ENCODE results near the gene MRPL37.

Gene MRPL37

GRCh38 chr1:54161495-54162168 is 38.3 kb upstream of the MRPL37 start:
- Histone ChIP-seq H4K20me1 (ENCODE audit: low read depth, low read length) (no peaks in the 10 kb centered on the region), H3K4me2 (ENCODE audit: low read depth, low read length, poor library complexity, severe bottlenecking) (no peak overlapping the region), H3K9me2 (replicated peaks; ENCODE audit: insufficient read depth, low read length) (no peaks in the 10 kb centered on the region), H3K9me3 (ENCODE audit: insufficient read depth, low read length) (no peaks in the 10 kb centered on the region), H3F3A (ENCODE audit: insufficient read depth) (no peaks in the 10 kb centered on the region), H2AFZ (ENCODE audit: low read depth, low read length, severe bottlenecking) (no peak overlapping the region), H3K4me3 (ENCODE audit: insufficient read depth, low read length, poor library complexity, severe bottlenecking) (no peak overlapping the region), H3K27ac (ENCODE audit: low read depth, low read length) (no peak overlapping the region), H3K36me3 (ENCODE audit: low read length) (no peaks in the 10 kb centered on the region), H3K79me2 (ENCODE audit: insufficient read depth, low read length) (no peaks in the 10 kb centered on the region), H3K27me3 (ENCODE audit: low read length) (no peaks in the 10 kb centered on the region), H3K9ac (ENCODE audit: low read length) (no peak overlapping the region)
- TF ChIP-seq, protein P1, sequence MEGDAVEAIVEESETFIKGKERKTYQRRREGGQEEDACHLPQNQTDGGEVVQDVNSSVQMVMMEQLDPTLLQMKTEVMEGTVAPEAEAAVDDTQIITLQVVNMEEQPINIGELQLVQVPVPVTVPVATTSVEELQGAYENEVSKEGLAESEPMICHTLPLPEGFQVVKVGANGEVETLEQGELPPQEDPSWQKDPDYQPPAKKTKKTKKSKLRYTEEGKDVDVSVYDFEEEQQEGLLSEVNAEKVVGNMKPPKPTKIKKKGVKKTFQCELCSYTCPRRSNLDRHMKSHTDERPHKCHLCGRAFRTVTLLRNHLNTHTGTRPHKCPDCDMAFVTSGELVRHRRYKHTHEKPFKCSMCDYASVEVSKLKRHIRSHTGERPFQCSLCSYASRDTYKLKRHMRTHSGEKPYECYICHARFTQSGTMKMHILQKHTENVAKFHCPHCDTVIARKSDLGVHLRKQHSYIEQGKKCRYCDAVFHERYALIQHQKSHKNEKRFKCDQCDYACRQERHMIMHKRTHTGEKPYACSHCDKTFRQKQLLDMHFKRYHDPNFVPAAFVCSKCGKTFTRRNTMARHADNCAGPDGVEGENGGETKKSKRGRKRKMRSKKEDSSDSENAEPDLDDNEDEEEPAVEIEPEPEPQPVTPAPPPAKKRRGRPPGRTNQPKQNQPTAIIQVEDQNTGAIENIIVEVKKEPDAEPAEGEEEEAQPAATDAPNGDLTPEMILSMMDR (IDR thresholded peaks at IDR 0.05; ENCODE audit: insufficient read depth, low read length, poor library complexity, severe bottlenecking) = no peak
- no peak for TF ChIP-seq EZH2phosphoT487 (conservative IDR thresholded peaks at IDR 0.05; ENCODE audit: low read length)

DNA sequence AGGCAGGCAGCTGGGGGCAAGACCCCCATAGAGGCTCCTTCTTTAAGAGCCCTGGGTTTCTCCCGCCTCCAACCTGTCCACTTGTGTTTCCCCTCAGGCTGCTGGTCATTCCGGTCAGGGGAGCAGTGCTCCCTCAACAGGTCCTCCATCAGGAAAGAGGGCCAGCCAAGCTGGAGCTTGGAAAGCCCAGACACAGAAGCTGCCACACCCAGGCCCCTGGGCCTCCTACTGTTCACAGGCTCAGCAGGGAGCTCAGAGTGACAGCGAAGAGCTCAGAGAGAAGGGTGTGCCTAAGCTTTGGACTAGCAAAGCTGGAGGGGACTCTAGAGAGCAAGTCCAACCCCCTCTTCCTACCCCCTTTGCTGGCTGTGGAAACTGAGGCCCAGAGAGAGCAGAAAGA is 36.9 kb upstream of the MRPL37 start:
- H2AFZ ChIP-seq (ENCODE audit: low read depth, low read length, severe bottlenecking) = no peak overlapping the region
- no peak overlapping the region for H3K27ac ChIP-seq (ENCODE audit: low read depth, low read length)
- H3K36me3 ChIP-seq (ENCODE audit: low read length) = no peaks in the 10 kb centered on the region
- no peak overlapping the region for H3K4me3 ChIP-seq (ENCODE audit: insufficient read depth, low read length, poor library complexity, severe bottlenecking)
- no peaks in the 10 kb centered on the region for H3K27me3 ChIP-seq (ENCODE audit: low read length)
- H4K20me1 ChIP-seq (ENCODE audit: low read depth, low read length) = no peaks in the 10 kb centered on the region
- no peaks in the 10 kb centered on the region for H3F3A ChIP-seq (ENCODE audit: insufficient read depth)
- no peaks in the 10 kb centered on the region for H3K9me2 ChIP-seq (replicated peaks; ENCODE audit: insufficient read depth, low read length)
- H3K9me3 ChIP-seq (ENCODE audit: insufficient read depth, low read length) = no peaks in the 10 kb centered on the region
- TF ChIP-seq, protein P1 (IDR thresholded peaks at IDR 0.05; ENCODE audit: insufficient read depth, low read length, poor library complexity, severe bottlenecking) = no peak
- TF ChIP-seq EZH2phosphoT487 (conservative IDR thresholded peaks at IDR 0.05; ENCODE audit: low read length) = no peak
- H3K9ac ChIP-seq (ENCODE audit: low read length) = no peak overlapping the region
- H3K79me2 ChIP-seq (ENCODE audit: insufficient read depth, low read length) = no peaks in the 10 kb centered on the region
- no peak overlapping the region for H3K4me2 ChIP-seq (ENCODE audit: low read depth, low read length, poor library complexity, severe bottlenecking)

- Histone ChIP-seq H3K27me3 (ENCODE audit: low read length) (no peaks in the 10 kb centered on the region), H3K4me2 (ENCODE audit: low read depth, low read length, poor library complexity, severe bottlenecking) (no peak overlapping the region), H3K9ac (ENCODE audit: low read length) (no peak overlapping the region), H3K9me2 (replicated peaks; ENCODE audit: insufficient read depth, low read length) (no peaks in the 10 kb centered on the region), H3K27ac (ENCODE audit: low read depth, low read length) (no peak overlapping the region), H3K4me3 (ENCODE audit: insufficient read depth, low read length, poor library complexity, severe bottlenecking) (no peak overlapping the region), H2AFZ (ENCODE audit: low read depth, low read length, severe bottlenecking) (no peak overlapping the region), H3K36me3 (ENCODE audit: low read length) (no peaks in the 10 kb centered on the region), H4K20me1 (ENCODE audit: low read depth, low read length) (no peaks in the 10 kb centered on the region), H3K79me2 (ENCODE audit: insufficient read depth, low read length) (no peaks in the 10 kb centered on the region), H3F3A (ENCODE audit: insufficient read depth) (no peaks in the 10 kb centered on the region), H3K9me3 (ENCODE audit: insufficient read depth, low read length) (no peaks in the 10 kb centered on the region)
- TF ChIP-seq, protein P1 (IDR thresholded peaks at IDR 0.05; ENCODE audit: insufficient read depth, low read length, poor library complexity, severe bottlenecking) = no peak
- no peak for TF ChIP-seq EZH2phosphoT487 (conservative IDR thresholded peaks at IDR 0.05; ENCODE audit: low read length)
Observed at GRCh38 chr1:54163573-54163972, 36.4 kb upstream of the MRPL37 start.
